ENCODE measurements around the gene PTPN2. TPM values are rescaled to one million over a fixed set of nuclear protein-coding genes. Genes with fewer than 3 reads are reported as not detected.
A peak's percentile ranks its signal among the peaks of the same experiment; 100 is the strongest.

PTPN2 gene
- total RNA-seq, 3 donors from 2014 or later: 61.7 to 77.6 (median 65.2) TPM

DNA sequence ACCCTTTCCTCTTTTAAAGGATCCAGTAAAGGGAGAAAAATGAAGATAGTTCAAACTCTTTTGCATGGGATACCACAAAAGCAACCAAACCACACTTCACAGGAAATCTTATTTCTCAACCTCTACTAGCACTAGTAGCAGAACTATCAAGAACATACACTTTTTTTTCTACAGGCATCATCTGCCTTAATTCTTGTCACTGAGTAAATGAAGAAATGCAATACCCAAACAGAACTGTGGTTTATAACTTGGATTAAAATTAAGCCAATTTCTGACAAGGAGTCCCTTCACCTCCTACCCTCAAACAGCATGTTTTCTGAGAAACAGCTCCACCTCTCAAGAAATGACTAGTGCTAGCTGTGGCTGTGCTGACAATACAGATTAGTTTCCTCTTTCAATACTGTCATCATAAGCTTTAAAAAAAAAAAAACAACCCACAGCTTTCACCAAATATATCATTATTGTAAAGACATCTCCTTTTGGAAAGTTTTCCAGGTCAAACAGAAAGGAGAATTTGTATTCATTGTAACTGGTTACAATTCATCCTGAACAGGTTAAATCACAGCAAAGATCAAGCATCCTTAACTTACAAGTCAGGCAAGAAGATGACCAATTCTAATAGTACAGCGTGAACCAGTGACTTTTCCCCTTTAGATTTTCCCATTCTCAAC lies 44.4 kb downstream of the PTPN2 start:
- Mint-ChIP-seq H3K36me3 (ENCODE audit: insufficient read depth) (peaks cover 27% of the 10 kb centered on the region), H3K27me3 (ENCODE audit: low read depth) (no peaks in the 10 kb centered on the region), H3K4me1 (ENCODE audit: low read depth) (peaks cover 69% of the 10 kb centered on the region), H3K4me3 (peak overlapping the region; percentile 75), H3K9me3 (no peaks in the 10 kb centered on the region)
- ATAC-seq (peak; percentile 76 to 77), DNase-seq (peak; percentile 21)

DNA sequence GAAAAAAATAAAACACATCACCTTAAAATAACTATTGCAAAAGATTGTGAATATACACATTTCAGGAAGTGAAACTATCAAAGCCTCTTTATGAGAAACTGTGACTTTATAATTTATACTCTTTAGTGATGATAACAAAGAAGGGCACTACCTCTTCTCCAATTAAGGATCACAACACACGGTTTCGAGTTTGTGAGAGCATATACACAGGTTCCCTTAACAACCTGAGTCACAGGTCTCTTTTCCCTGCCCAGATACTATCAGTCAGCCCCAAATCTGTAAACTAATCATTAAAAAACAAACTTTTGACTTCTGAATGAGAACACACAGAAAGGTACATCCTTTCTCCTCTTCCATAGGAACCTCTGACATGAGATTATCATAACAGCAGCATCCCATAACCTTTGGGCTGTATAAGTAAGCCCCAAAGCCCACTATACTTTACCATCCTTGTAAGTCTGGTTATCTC lies 44.9 kb downstream of the PTPN2 start:
- Mint-ChIP-seq H3K4me1 (ENCODE audit: low read depth) (peaks cover 64% of the 10 kb centered on the region), H3K4me3 (peak overlapping the region; percentile 75), H3K27me3 (ENCODE audit: low read depth) (no peaks in the 10 kb centered on the region), H3K36me3 (ENCODE audit: insufficient read depth) (peaks cover 29% of the 10 kb centered on the region), H3K9me3 (no peaks in the 10 kb centered on the region)
- DNase-seq (no peak), ATAC-seq (peak; percentile 85 to 88)

DNA sequence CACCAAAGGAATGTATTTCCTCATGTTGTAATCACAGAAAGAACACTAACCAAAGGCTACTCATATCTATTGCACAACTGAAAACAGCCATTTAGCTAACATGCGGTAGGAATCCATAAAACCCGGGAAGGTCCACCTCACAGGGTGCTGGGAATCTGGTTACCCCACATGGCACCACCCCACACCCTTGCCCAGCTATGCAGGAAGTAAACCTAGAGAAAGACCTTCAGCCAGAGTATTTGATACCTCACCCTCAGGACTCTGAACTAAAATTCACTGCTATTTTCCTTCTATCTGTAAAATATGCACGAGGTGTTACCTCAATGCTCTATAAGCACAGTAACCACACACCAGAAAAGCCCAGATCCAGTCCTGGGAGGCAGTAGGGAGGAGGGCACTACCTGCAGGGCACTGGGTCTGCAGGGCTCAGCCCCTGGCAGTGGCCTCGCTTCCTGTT lies 45.8 kb downstream of the PTPN2 start:
- H3K36me3 Mint-ChIP-seq (ENCODE audit: insufficient read depth): peaks cover 30% of the 10 kb centered on the region
- DNase-seq (no peak), ATAC-seq (no peak)
- no peaks in the 10 kb centered on the region for H3K27me3 Mint-ChIP-seq (ENCODE audit: low read depth)
- peak overlapping the region; percentile 57 for H3K4me3 Mint-ChIP-seq
- H3K9me3 Mint-ChIP-seq: no peaks in the 10 kb centered on the region
- peaks cover 57% of the 10 kb centered on the region for H3K4me1 Mint-ChIP-seq (ENCODE audit: low read depth)

DNA sequence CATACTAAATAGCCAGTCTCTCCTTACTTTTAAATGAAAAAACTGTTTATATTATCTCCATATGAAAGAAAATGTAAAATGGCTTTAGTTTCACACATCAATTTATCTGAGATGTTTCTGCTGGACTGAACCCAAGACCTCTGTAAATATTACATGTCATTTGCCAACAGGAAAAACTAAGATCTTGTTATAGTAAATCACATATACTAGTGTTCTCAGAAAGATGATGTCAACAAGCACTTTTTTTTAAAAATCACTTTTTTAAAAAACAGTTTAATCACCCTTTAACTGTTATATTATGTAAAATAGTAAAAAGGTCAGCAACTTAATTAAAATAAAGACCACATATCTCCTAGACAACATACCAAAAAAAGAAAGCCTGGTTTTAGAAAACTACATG lies 46.3 kb downstream of the PTPN2 start:
- H3K9me3 Mint-ChIP-seq: no peaks in the 10 kb centered on the region
- H3K36me3 Mint-ChIP-seq (ENCODE audit: insufficient read depth): peaks cover 34% of the 10 kb centered on the region
- peak overlapping the region; percentile 57 for H3K4me3 Mint-ChIP-seq
- H3K27me3 Mint-ChIP-seq (ENCODE audit: low read depth): no peaks in the 10 kb centered on the region
- ATAC-seq (no peak), DNase-seq (no peak)
- H3K4me1 Mint-ChIP-seq (ENCODE audit: low read depth): peaks cover 54% of the 10 kb centered on the region

DNA sequence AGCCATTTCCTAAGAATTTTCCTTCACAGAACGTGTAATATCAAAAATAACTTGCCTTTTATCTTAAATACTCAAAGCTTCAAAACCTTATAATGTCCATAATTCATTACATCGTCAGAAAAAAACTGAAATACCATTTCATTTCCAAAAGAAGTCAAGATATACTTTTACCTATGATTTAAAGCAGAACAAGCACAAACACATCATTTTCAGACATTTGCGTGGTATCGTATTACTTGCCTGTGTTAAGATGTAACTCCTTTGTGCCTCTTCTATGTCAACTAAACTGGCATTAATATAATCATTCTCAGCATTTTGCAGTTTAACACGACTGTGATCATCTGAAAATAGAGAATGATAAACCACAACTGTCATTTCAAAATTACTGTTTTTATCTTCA lies 47.5 kb downstream of the PTPN2 start:
- peaks cover 45% of the 10 kb centered on the region for H3K4me1 Mint-ChIP-seq (ENCODE audit: low read depth)
- no peak for DNase-seq
- no peak for ATAC-seq
- peaks cover 31% of the 10 kb centered on the region for H3K36me3 Mint-ChIP-seq (ENCODE audit: insufficient read depth)
- no peak overlapping the region for H3K4me3 Mint-ChIP-seq
- no peaks in the 10 kb centered on the region for H3K27me3 Mint-ChIP-seq (ENCODE audit: low read depth)
- no peaks in the 10 kb centered on the region for H3K9me3 Mint-ChIP-seq

DNA sequence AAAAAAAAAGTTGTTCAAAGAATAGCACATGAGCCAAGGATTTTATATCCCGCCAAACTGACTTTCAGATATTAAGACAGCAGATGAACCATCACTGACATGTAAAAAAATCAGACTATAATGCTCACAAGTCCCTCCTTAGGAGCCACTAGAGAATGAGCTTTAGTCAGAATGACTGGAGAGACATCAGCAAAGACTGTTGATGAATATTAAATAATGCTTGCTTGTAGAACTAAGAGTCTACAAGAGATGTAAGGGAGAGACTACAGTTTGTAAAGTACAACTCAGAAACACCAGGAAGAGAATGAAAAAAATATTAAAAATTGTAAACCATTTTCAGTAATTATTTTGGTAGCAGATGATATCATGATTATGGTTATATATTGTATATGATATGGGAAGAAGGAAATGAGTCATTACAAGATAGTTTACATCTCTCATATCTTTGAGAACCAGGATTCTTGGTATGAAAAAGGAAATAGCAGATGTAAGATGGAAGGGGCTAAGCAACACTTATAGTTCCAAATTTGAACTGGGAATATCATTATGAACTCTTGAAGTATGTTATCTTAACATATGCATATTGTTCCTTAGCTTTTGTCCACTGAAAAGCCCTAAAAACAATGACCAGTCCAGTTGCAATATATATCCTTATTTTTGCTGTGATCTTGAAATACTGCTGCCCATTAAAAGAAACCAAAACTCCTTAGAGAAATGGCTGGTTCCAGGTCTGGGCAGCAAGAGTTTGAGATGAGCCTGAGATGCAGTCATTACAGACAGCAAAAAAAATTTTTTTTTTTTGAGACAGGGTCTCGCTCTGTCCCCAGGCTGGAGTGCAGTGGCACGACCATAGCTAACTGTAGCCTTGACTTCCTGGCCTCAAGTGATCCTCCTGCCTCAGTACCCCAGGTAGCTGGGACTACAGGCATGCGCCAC lies 55.7 kb downstream of the PTPN2 start:
- Mint-ChIP-seq H3K9me3 (peaks cover 9% of the 10 kb centered on the region), H3K4me3 (no peak overlapping the region), H3K27me3 (ENCODE audit: low read depth) (no peaks in the 10 kb centered on the region), H3K4me1 (ENCODE audit: low read depth) (peaks cover 10% of the 10 kb centered on the region), H3K36me3 (ENCODE audit: insufficient read depth) (peaks cover 43% of the 10 kb centered on the region)
- DNase-seq (no peak), ATAC-seq (no peak)

DNA sequence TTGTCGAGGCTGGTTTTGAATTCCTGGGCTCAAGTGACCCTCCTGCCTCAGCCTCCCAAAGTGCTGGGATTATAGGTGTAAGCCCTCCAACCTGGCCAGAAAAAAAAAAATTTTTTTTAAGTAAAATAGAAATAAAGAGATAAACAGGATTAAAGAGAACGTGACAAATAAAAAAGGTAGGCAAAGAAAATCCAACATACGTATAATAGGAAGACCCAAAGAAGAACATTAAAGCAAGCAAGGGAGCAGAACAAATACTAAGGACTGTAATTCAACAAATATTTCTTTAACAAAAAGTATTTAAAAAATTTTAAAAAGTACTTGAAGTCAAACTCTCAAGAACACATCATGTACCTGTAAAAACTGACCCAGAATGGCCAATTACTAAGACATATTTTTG lies 56.4 kb downstream of the PTPN2 start:
- Mint-ChIP-seq H3K36me3 (ENCODE audit: insufficient read depth) (peaks cover 41% of the 10 kb centered on the region), H3K27me3 (ENCODE audit: low read depth) (no peaks in the 10 kb centered on the region), H3K4me1 (ENCODE audit: low read depth) (peaks cover 7% of the 10 kb centered on the region), H3K9me3 (peaks cover 9% of the 10 kb centered on the region), H3K4me3 (no peak overlapping the region)
- DNase-seq: no peak
- no peak for ATAC-seq

DNA sequence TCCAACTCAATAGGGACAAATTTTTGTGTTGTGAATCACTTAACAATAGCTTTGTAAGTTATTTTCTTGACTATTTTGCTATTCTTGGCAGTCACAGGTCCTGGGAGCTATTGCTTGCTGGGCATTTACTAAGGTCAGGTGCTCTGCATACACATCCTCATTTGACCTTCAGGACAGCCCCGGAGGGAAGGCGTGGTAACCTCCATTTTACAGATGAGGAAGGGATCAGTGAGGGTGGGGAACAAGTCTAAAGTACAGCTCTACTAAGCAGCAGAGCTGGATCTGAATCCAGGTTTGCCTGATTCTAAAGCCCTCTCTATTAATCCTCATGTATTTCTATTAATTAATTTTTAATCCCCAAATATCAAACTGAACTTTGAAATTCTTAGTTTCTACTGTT lies 58.8 kb downstream of the PTPN2 start:
- Mint-ChIP-seq H3K4me1 (ENCODE audit: low read depth) (peaks cover 7% of the 10 kb centered on the region), H3K9me3 (peaks cover 9% of the 10 kb centered on the region), H3K27me3 (ENCODE audit: low read depth) (no peaks in the 10 kb centered on the region), H3K36me3 (ENCODE audit: insufficient read depth) (peaks cover 39% of the 10 kb centered on the region), H3K4me3 (no peak overlapping the region)
- no peak for ATAC-seq
- DNase-seq: no peak

DNA sequence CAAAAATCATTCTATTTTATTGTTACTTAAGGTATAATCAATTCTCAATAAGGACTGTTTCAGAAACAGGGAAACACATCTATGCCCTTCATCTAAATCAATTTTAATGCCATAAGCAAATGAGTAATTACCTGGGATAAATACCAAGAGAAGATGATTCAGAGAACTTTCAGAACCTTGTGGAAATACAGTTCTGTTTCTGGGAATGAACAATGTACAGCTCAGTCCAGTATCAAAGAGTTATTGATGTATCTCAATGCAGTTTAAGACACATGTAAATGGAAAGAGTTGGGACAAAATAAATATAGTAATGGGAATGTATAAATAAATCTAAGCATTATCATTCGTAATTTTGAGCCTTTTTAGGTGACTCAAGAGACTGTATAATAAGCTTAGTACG lies 60.1 kb downstream of the PTPN2 start:
- H3K4me3 Mint-ChIP-seq: no peak overlapping the region
- no peak for DNase-seq
- H3K36me3 Mint-ChIP-seq (ENCODE audit: insufficient read depth): peaks cover 38% of the 10 kb centered on the region
- peaks cover 9% of the 10 kb centered on the region for H3K9me3 Mint-ChIP-seq
- no peaks in the 10 kb centered on the region for H3K27me3 Mint-ChIP-seq (ENCODE audit: low read depth)
- no peak for ATAC-seq
- H3K4me1 Mint-ChIP-seq (ENCODE audit: low read depth): peaks cover 7% of the 10 kb centered on the region

DNA sequence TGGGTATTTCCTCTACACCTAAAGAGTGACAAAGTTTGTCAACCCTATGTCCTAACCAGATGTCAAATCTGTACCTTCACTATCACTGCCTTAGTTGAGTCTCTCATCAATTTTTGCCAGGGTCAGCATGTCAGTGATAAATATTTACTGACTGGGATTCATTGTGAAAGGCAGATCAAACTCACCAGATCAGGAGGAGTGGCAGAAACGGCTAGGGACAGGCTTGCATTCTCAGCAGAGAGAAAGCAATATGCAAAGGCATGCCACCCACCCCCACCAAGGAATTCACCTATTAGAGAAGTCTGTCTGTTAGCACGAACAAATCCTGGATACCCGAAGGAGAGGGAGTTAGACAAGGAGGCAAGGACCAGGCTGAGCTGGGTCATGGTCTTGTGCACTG lies 62.6 kb downstream of the PTPN2 start:
- peaks cover 43% of the 10 kb centered on the region for H3K36me3 Mint-ChIP-seq (ENCODE audit: insufficient read depth)

DNA sequence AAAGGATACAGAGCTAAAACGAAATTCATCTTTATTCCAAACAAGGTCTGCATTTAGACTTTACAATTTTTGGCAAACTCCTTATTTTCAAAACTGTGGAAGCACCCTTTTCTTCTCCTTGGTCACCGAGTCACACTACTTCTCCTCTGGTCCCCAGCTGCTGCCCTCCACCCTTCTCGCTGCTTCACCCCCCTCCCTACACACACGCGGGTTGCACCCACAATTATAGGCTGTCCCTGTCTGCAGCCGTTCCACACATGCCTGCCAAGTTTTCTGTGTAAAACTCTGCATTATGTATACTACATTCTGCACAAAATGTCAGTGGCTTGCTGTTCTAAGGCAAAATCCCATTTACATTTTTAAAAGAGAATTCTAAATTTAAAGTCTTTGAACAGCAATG lies 63.5 kb downstream of the PTPN2 start:
- no peak for ATAC-seq

More for the DNA sequence above, 62.6 kb downstream of the PTPN2 start:
- no peaks in the 10 kb centered on the region for H3K27me3 Mint-ChIP-seq (ENCODE audit: low read depth)
- no peaks in the 10 kb centered on the region for H3K4me1 Mint-ChIP-seq (ENCODE audit: low read depth)
- ATAC-seq (no peak), DNase-seq (no peak)
- no peak overlapping the region for H3K4me3 Mint-ChIP-seq
- H3K9me3 Mint-ChIP-seq: no peaks in the 10 kb centered on the region

DNA sequence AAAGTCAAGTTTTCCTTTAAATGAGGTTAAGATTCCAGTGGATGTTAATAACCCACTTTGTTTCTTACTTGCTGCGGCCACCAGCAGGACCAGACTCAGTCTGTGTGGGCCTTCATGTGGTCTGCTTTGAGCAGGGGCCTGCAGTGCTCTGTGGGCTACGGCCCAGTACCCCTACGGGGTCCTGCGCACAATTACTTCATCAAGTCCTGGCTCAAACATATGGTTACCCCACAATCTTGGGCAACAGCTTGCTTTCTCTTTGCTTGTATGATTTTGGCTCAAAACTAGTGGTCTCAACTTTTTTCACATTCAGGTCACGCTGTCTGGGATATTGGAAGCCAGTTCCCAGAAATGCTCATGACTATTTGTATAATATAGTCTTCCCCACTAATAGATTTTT lies 64.2 kb downstream of the PTPN2 start:
- Mint-ChIP-seq H3K27me3 (ENCODE audit: low read depth) (no peaks in the 10 kb centered on the region), H3K9me3 (no peaks in the 10 kb centered on the region), H3K36me3 (ENCODE audit: insufficient read depth) (peaks cover 45% of the 10 kb centered on the region), H3K4me3 (no peak overlapping the region), H3K4me1 (ENCODE audit: low read depth) (no peaks in the 10 kb centered on the region)
- DNase-seq (no peak), ATAC-seq (no peak)

More for the DNA sequence above, 63.5 kb downstream of the PTPN2 start:
- Mint-ChIP-seq H3K4me1 (ENCODE audit: low read depth) (no peaks in the 10 kb centered on the region), H3K9me3 (no peaks in the 10 kb centered on the region), H3K4me3 (no peak overlapping the region), H3K27me3 (ENCODE audit: low read depth) (no peaks in the 10 kb centered on the region), H3K36me3 (ENCODE audit: insufficient read depth) (peaks cover 49% of the 10 kb centered on the region)
- no peak for DNase-seq

DNA sequence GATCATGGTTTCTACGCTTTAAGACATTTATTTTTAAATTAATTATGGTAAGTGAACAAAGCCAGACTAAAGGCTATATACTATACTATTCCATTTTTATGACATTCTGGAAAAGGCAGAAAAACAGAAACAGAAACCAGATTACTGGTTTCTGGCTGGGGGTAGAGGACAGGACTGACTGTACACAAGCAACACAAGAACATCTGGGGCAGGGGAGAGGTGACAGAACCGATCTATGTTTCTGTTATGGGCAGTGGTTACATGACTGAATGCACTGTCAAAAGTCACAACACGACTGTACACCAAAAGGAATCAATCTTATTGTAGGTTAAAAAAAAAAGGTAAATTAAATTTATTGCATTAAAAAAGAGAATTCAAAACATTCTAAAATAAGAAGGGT lies 64.7 kb downstream of the PTPN2 start:
- H3K36me3 Mint-ChIP-seq (ENCODE audit: insufficient read depth): peaks cover 45% of the 10 kb centered on the region
- H3K27me3 Mint-ChIP-seq (ENCODE audit: low read depth): no peaks in the 10 kb centered on the region
- no peaks in the 10 kb centered on the region for H3K4me1 Mint-ChIP-seq (ENCODE audit: low read depth)
- no peaks in the 10 kb centered on the region for H3K9me3 Mint-ChIP-seq
- no peak overlapping the region for H3K4me3 Mint-ChIP-seq
- ATAC-seq (peak; percentile 65 to 85), DNase-seq (no peak)

DNA sequence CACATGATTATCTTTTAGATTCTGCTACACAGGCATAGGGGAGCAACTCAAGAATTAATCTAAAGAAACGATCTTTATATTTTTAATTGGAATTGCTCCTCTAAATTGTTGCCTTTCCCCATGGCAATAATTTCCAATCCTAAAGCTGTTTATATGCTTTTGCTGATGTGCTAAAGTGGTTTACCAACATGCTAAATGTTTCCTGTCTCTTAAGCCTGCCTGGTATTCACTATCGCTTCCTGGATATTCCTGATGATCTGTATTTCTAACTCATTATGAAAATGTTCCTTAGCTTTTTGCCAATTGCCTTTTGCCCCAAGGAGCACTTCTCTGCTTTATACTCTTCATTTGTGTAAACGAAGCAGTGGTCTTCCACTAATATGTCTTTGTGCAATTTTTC lies 65.8 kb downstream of the PTPN2 start:
- H3K4me1 Mint-ChIP-seq (ENCODE audit: low read depth): no peaks in the 10 kb centered on the region
- H3K27me3 Mint-ChIP-seq (ENCODE audit: low read depth): no peaks in the 10 kb centered on the region
- no peaks in the 10 kb centered on the region for H3K9me3 Mint-ChIP-seq
- DNase-seq: no peak
- H3K4me3 Mint-ChIP-seq: no peak overlapping the region
- ATAC-seq: no peak
- peaks cover 41% of the 10 kb centered on the region for H3K36me3 Mint-ChIP-seq (ENCODE audit: insufficient read depth)

DNA sequence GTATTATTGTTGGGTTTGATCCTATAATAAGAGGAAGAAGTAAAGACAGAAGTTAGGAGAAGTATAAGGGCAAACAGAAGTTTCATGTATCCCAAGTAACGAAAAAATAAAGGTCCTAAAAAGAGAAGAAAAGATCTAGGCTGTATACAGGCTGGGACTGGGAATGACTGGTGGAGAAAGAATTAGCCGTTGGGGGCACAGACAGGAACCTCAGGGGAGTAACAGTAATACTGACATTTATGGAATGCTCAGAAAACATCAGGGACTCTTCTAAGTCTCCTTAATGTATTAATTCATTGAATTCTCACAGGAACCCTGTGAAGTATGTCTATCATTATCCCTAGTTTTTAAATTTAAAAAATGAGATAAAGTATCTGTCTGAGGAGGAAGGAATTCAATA lies 67.6 kb downstream of the PTPN2 start:
- Mint-ChIP-seq H3K27me3 (ENCODE audit: low read depth) (no peaks in the 10 kb centered on the region), H3K4me1 (ENCODE audit: low read depth) (no peaks in the 10 kb centered on the region), H3K4me3 (no peak overlapping the region), H3K36me3 (ENCODE audit: insufficient read depth) (peaks cover 38% of the 10 kb centered on the region), H3K9me3 (no peaks in the 10 kb centered on the region)
- DNase-seq (no peak), ATAC-seq (no peak)
